Measurements from ENCODE around the gene ATXN7. TPM values are rescaled to one million over a fixed set of nuclear protein-coding genes. Genes with fewer than 3 reads are reported as not detected.

Gene ATXN7
- polyA plus RNA-seq, 4 donors: 17.5 to 26.8 (median 20.4) TPM

GRCh38 chr3:64008487-64009351 is 145.1 kb downstream of the ATXN7 start:
- no peak for DNase-seq (ENCODE audit: low read depth in 4 of 4, low spot score in 3 of 4)

GRCh38 chr3:64009528-64009927 is 145.9 kb downstream of the ATXN7 start:
- DNase-seq (ENCODE audit: low read depth in 4 of 4, low spot score in 3 of 4): no peak

- no peak for DNase-seq (ENCODE audit: low read depth in 4 of 4, low spot score in 3 of 4)
Observed at GRCh38 chr3:64010199-64010598, 146.5 kb downstream of the ATXN7 start.

- no peak for DNase-seq (ENCODE audit: low read depth in 4 of 4, low spot score in 3 of 4)
Observed at GRCh38 chr3:64011685-64012084, 148.0 kb downstream of the ATXN7 start.

GRCh38 chr3:64016941-64017620 is 153.4 kb downstream of the ATXN7 start:
- DNase-seq (ENCODE audit: low read depth in 4 of 4, low spot score in 3 of 4): no peak

- DNase-seq (ENCODE audit: low read depth in 4 of 4, low spot score in 3 of 4): no peak
Observed at GRCh38 chr3:64019271-64019670, 155.6 kb downstream of the ATXN7 start.

- no peak for DNase-seq (ENCODE audit: low read depth in 4 of 4, low spot score in 3 of 4)
Observed at GRCh38 chr3:64019879-64020278, 156.2 kb downstream of the ATXN7 start.

GRCh38 chr3:64021922-64022321 is 158.3 kb downstream of the ATXN7 start:
- DNase-seq (ENCODE audit: low read depth in 4 of 4, low spot score in 3 of 4): no peak

GRCh38 chr3:64022451-64023186 is 159.0 kb downstream of the ATXN7 start:
- no peak for DNase-seq (ENCODE audit: low read depth in 4 of 4, low spot score in 3 of 4)

- DNase-seq (ENCODE audit: low read depth in 4 of 4, low spot score in 3 of 4): peak; percentile 65 to 77 (median 70)
Observed at GRCh38 chr3:64023187-64023860, 159.7 kb downstream of the ATXN7 start, which contains the start of gene PSMD6. PSMD6 (minus strand) TSS chr3:64023494; CDS start chr3:64023419, 75 bp downstream.

- no peak for DNase-seq (ENCODE audit: low read depth in 4 of 4, low spot score in 3 of 4)
Observed at GRCh38 chr3:64023861-64024223, 160.2 kb downstream of the ATXN7 start.

GRCh38 chr3:64026346-64026745 is 162.7 kb downstream of the ATXN7 start:
- DNase-seq (ENCODE audit: low read depth in 4 of 4, low spot score in 3 of 4): no peak

- DNase-seq (ENCODE audit: low read depth in 4 of 4, low spot score in 3 of 4): no peak
Observed at GRCh38 chr3:64027658-64028057, 164.0 kb downstream of the ATXN7 start.

- DNase-seq (ENCODE audit: low read depth in 4 of 4, low spot score in 3 of 4): no peak
Observed at GRCh38 chr3:64028754-64029153, 165.1 kb downstream of the ATXN7 start.

GRCh38 chr3:64029287-64029686 is 165.6 kb downstream of the ATXN7 start:
- DNase-seq (ENCODE audit: low read depth in 4 of 4, low spot score in 3 of 4): no peak

GRCh38 chr3:64030741-64031140 is 167.1 kb downstream of the ATXN7 start:
- peak in 2 of 4 donors; percentile 53 to 59 for DNase-seq (ENCODE audit: low read depth in 4 of 4, low spot score in 3 of 4)

GRCh38 chr3:64031540-64032508 is 168.2 kb downstream of the ATXN7 start:
- no peak for DNase-seq (ENCODE audit: low read depth in 4 of 4, low spot score in 3 of 4)

GRCh38 chr3:64033069-64033468 is 169.4 kb downstream of the ATXN7 start:
- DNase-seq (ENCODE audit: low read depth in 4 of 4, low spot score in 3 of 4): no peak

- no peak for DNase-seq (ENCODE audit: low read depth in 4 of 4, low spot score in 3 of 4)
Observed at GRCh38 chr3:64037084-64037483, 173.4 kb downstream of the ATXN7 start.

Measured in left renal pelvis (tissue), 4 donors.